ENCODE measurements around the gene PRR7.
A peak's percentile ranks its signal among the peaks of the same experiment; 100 is the strongest.
"Not testable (repeated sequence)": the region's sequence is repeated elsewhere in the genome, so short reads cannot be mapped to it uniquely, and the experiment has no call there.

Gene PRR7, protein sequence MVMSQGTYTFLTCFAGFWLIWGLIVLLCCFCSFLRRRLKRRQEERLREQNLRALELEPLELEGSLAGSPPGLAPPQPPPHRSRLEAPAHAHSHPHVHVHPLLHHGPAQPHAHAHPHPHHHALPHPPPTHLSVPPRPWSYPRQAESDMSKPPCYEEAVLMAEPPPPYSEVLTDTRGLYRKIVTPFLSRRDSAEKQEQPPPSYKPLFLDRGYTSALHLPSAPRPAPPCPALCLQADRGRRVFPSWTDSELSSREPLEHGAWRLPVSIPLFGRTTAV

DNA sequence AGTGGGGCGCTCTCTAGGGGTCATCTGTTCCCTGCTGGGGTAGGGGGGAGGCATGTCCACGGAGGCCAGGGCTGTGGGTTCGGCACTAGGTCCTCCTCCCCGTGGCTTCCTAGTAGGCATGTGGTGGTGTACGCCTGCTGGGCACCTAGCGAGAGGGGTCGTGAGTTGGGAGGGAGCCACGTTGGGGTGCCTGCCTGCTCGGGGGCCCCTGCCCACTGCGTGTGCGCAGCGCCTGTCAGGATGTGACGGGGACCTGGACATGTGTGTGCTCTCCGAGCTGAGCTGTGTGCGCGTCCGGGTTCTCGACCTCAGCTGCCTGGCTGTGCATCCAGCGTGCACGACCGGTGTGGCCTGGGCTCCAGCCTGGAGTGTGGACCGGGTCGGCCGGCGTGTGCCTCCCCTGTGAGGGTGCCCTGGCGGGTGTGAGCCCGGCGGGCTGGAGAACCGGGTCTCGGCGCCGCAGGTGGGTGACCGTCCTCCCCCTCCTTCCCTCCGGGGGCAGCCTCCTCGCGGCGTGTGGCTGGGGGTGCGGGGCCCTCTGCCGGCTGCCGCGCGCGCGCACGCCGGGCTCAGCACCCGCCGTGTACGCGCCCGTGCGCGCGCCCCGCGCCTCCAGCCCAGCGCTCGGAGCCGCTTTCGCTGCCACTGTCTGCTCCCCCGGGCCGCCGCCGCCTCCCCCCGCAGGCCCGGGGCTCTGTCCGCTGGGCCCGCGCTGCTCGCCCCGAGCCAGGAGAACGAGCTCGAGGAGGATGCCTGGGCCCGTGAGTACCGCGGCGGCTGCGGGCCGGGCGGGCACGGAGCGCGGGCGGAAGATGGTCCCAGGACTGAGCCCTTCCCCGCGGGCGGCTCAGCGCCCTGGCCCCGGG is at the start of gene PRR7:
TSS of gene PRR7 (plus strand) at position 615 of the 866 bp plus-strand sequence. CDS start 8,254 bp downstream, outside the sequence.
- DNase-seq = peak in 3 of 4 experiments; percentile 35 to 72 (median 56)

DNA sequence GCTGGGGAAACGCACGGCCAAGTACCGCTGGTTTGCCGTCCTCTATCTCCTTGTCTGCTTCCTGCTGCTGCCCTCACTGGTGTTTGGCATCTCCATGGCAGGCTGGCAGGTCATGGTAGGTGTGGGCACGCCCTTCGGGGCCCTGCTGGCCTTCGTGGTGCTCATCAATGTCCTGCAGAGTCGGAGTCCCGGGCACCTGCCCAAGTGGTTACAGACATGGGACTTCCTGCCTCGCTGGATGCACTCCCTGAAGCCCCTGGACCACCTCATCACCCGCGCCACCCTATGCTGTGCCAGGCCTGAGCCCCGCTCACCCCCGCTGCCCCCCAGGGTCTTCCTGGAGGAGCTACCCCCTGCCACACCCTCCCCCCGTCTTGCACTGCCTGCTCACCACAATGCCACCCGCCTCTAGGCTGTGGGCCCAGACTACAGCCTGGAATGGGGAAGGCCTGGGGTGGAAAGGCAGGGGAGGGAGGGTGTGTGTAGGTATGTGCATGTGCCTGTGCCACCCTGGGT is 48.7 kb upstream of the PRR7 start:
- DNase-seq = no peak

DNA sequence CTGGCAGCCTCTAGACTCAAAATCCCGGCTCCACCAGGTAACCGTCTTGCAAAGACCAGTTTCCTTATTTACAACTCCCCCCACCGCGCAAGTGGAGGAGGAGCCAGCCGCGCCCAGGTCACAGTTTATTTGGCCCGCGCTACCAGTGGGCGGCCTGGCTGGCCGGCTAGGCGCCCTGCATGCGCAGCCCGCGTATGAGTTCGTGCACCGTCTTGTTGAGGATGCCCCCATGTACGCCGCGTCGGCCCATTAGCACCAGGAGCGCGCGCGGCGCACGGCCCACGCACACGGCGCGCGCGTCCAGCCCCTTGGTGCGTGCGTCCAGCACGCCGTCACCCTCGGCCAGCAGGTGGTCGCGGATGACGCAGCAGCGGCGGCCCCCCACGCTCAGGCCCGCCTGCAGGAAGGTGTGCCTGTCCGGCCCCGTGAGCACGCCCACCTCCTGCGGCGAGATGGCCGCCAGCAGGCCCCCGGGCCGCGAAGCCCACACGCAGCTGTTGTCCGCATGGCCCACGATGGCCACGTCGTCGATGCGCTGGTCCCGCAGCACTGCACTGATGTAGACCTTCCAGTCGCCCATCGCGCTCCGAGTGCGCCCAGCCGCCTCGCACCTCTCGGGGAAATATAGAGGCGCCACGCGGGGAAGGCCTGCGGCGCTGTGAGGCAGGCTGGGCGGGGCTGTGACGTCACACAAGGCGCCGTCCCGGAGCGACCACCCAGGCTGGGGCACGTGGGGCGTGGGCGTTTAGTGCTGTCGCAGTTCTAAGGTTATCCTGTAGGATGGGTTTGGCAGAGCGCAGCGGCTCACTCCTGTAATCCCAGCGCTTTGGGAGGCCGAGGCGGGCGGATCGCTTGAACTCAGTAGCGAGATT is 46.4 kb upstream of the PRR7 start, which contains the start of gene PFN3:
TSS of gene PFN3 (minus strand) at position 665 of the 872 bp plus-strand sequence. CDS start at position 580, 85 bp downstream.
- DNase-seq = no peak

DNA sequence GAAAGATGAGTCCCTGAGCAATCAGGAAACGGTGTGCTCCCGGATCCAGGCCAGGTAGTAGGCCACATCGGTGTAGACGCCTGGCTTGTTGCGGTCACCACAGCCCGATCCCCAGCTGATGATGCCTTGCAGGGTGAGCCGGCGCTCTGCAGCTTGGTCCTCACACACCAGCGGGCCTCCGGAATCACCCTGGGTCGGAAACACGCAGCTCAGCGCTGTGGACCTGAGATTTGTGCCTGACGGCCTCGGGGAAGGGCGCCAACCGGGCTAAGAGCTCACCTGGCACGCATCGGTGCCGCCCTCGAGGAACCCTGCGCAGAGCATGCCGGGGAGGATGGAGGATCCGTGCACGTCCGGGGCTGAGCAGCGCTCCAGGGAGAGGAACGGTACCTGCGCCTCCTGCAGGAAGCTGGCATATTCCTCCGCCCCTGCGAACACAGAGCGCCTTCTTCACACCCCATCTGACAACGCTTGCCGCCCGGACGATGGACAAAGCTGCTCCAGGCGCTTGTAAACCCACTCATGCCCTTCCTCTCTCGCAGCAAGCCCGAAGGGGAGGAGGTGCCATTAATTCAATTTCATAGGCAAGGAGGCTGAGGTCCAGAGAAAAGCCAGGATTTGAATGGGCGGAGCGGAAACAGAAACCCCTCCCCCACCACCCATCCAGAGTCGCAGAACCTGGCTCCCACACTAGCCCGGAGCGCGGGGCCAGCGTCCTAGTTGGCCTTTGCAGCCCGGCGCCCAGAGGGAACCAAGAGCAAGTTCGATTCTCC is 44.2 kb upstream of the PRR7 start:
- peak in 3 of 4 experiments; percentile 27 to 59 (median 56) for DNase-seq

DNA sequence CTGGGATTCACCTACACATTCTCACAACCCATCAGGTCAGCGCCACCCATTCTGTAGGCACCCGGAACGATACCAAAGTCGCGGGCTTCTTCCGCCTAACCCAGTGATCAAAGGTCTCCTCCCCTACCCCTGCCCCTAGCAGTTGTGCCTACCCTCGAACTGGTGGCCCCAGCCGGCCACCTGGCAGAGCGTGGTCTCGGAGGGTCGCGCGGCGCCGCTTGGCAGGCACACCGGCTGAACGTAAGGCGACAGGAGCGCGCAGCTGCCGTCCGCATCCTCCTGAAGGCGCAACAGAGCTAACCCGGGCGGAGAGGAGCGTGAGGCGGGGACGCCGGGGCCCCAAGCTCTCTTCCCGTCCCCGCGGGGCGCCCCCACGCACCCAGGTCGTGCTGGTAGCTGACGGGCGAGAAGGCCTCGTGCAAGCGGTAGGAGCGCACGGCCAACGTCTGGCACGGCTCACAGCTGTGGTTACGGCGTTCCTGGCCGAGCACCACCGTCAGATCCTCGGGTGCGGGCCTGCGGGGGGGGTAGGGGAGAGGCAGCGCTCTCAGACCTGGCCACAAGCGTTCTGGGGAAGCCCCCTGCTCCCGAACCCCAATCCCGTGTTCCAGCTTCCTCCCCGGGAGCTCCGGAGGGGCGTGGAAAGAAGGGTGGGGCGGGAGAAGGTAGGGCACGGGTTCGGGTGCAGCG is 43.4 kb upstream of the PRR7 start:
- DNase-seq = peak in 1 of 4 experiments; percentile 42

DNA sequence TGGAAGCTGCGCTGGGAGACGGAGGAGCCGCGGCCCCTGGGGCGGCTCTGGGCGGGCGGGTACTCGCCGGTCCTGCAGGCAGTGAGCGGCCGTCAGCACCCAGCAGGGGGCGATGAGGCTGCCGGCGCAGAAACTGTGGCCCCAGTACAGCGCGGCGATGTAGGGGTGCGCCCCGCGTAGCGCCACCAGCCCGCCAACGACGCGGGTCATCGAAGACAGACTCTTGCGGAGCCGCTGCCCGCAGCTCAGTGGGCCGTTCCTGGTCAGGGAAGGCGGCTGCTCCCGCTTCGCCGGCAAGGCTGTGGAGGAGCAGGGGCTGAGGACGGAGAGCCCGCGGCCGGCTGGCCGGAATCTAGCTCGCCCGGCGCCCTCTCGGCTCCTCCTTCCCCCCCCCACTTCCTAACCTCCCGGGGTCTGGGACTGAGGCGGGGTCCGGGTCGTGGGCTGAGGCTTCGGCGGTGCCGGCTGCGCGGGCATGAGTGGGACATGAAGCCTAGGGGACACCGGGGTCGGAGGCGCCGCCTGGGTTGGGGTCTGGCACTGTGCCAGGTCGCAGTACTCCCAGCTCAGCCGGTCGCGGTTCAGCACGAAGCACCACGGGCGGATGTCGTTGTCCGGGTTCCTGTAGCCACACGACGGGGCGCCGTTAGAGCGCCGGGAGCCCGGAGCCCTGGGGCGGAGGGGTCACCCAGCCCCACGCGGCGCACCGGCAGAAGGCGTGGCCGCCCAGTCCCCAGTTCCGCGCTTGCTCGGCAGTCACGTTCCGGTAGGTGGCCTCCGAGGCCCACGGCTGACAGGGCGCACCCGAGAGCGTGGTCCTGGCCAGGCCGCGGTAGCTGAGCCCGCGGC is 42.6 kb upstream of the PRR7 start:
- peak; percentile 44 to 80 (median 56) for DNase-seq

DNA sequence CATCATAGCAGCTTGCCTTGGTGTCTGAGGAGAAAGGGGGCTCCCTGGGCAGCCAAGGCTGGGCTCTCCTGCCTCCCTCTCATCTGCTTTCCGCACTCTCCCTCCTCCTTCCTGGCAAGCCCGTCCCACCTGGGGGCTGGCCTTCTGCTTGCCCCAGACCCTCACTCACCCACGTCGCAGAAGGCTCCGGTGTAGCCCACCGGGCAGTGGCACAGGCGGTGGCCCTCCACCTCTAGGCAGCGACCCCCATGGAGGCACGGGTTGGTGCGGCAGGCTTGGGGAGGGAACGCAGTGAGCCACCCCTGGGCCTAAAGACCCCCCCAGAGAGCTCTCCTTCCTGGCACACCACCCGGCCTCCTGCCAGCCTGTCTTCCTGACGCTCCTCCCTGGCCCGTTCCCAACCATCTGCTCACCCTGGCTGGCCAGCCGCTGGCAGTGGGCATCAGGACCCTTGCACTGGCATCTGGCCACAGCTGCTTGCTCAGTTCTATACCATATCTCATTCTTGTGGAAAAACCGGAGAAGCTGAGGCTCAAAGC is 41.9 kb upstream of the PRR7 start:
- DNase-seq = no peak

DNA sequence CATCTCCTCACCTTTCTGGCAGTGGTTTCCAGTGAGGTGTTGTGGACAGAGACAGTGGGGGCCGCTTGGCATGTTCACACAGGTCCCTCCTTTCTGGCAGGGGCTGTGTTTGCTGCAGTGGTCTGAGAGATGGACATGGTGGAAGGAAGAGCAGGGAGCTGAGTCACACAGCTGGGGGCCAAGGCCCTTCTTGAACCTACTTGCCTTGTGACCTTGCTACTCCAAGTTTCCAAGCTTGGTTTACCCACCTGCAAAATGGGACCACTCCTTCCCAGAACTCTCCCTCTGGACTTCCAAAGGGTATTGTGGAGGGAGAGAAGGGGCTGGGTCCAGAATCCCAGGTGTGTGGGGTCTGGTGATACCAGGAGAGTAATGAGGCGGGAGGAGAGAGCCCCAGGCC is 41.3 kb upstream of the PRR7 start:
- DNase-seq = no peak

DNA sequence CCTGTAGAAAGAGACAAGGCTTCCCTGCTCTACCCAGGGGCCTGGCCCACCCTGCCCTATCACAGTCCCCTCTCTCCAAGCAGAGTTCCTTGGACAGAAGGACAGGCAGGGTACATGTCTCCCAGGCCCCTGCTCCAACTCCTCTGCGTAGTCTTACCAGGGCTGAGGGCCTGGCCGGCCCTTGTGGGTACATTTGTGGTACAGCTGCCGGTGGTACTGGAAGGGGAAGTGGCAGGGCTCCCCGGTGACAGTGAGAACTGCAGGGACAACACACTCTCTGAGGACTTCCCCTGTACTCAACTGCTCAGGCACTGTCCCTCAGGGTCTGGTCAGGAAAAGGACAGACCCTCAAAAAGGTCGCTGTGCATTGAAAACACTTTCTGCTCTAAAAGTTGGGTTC is 40.8 kb upstream of the PRR7 start:
- DNase-seq = no peak

DNA sequence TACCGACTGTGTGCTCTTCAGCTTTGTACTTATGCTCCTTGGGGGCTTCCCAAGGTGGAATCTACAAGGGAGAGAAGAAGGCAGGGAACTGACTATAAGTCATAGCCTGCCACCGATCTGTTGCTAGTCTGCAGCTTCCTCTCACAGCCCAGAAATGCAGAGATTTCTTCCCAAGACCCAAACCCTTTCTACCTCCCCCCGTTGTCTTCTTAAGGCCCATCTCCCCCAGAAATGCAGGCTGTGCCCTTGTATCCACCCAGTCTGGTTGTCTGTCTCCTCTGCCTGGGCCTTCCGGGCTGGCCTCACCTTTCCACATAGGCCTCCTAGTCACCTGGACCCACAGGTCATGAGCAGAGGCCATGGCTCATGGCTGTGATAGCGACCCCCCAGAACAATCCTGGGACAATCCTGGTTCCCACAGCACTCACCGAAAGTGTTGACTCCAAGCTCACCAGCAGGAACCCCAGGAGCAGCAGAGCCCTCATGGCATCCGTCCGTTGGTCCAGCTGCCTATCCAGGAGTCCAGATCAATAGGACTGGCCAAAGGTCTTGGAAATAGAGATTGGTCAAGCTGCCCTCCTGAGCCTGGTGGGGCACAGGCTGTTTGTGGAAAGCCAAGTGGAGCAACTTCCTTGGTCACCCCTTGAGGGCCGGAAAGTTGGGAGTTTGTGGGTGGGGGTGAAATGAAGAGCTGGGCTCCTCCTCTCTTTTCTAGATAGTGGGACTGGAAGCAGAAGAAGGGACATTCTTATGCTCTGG is 37.4 kb upstream of the PRR7 start, which contains the start of gene F12:
TSS of gene F12 (minus strand) at position 522 of the 759 bp plus-strand sequence. CDS start at position 485, 37 bp downstream.
- no peak for DNase-seq

DNA sequence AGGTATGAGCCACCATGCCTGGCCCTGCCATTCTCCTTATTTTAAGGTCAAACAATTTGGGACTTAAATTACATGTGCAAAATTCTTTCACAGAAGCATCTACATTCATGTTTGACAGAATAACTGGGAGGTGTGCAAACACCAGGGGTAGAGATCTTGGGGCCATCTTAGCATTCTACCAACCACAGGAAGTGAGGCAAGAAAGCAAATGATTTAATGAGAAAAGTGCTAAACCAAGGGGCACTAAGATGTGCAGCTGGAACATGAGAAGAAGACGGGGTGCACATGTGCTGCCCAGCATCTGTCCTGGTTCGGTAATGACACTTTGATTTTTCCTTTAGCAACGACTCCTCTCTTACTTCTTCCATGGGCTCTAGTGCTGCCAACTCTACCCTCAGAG is 36.0 kb upstream of the PRR7 start:
- DNase-seq = no peak

DNA sequence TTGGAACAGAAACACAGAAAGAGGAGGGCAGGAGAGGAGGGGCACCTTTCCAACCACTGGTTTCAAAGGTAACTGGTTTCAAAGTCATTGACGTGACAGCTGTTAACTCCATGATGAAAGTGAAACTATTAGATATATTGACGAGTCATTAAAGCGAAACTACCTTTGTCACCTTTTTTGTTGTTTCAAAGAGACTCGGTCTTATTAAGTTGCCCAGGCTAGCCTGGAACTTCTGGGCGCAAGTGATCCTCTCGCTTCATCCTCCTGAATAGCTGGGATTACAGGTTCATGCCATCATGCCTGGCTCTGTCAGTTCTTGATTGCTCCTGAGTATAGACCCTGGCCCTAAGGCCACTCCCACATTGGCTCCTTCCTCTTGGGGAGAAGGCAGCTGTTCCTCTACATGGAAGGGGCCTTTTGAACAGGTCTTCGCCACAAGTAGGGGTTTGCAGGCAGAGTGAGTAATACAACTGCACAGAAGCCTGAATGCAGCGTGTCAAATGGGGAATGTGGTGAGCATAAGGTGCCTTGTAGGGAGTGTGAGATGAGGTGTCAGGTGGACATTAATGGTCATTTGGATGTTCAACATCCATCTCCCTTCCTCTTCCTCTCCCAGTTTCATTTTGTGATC is 33.9 kb upstream of the PRR7 start:
- DNase-seq = no peak

DNA sequence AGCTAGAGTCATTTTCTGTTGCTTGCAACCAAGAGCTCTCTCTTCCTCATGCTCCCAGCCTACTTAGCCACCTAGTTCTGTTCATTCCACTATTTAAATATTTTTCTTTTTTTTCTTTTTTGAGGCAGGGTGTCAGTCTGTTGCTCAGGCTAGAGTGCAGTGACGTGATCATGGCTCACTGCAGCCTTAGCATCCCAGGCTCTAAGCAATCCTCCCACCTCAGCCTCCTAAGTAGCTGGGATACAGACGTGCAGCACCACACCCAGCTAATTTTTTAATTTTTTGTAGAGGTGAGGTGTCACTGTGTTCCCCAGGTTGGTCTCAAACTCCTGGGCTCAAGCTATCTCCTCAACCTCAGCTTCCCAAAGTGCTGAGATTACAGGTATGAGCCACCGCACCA is 32.1 kb upstream of the PRR7 start:
- no peak for DNase-seq

DNA sequence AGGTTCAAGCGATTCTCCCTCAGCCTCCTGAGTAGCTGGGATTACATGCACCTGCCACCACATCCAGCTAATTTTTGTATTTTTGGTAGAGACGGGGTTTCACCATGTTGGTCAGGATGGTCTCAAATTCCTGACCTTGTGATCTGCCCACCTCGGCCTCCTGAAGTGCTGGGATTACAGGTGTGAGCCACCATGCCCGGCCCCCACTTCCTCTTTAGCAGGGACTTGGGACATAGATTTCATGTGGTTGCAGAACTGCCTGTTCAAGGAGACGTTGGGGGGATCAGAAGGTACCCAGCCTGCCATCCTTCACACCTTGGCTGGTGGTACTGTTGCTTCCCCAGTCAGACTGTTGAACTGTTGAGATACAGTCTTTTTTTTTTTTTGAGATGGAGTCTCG is 29.5 kb upstream of the PRR7 start:
- not testable (repeated sequence) for DNase-seq

DNA sequence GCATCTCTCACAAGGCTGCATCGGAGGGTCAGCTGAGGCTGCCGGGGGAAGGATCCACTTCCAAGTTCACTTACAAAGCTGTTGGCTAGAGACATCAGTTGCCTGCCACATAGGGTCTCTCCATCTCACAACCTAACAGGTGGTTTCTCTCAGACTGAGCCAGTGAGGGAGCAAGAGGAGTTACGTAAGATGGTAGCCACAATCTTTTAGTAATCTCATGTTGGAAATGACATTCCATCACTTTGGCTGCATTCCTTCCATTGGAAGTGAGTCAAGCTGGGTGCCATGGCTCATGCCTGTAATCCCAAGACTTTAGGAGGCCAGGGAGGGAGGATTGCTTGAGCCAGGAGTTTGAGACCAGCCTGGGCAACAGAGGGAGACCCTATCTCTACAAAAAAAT is 27.6 kb upstream of the PRR7 start:
- no peak for DNase-seq

DNA sequence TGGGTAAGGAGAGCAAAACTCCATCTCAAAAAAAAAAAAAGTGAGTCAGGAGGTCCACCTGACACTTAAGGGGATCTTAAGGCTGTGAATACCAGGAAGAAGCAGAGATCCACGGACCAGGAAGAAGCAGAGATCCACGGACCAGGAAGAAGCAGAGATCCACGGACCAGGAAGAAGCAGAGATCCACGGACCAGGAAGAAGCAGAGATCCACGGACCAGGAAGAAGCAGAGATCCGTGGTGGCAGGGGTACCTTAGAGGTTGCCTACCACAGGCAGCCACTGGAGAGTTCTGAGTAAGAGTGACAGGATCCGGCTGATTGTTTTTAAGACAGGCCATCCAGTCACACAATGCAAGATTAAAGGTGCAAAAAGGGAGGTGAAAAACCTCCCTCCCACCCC is 26.1 kb upstream of the PRR7 start:
- not testable (repeated sequence) for DNase-seq

DNA sequence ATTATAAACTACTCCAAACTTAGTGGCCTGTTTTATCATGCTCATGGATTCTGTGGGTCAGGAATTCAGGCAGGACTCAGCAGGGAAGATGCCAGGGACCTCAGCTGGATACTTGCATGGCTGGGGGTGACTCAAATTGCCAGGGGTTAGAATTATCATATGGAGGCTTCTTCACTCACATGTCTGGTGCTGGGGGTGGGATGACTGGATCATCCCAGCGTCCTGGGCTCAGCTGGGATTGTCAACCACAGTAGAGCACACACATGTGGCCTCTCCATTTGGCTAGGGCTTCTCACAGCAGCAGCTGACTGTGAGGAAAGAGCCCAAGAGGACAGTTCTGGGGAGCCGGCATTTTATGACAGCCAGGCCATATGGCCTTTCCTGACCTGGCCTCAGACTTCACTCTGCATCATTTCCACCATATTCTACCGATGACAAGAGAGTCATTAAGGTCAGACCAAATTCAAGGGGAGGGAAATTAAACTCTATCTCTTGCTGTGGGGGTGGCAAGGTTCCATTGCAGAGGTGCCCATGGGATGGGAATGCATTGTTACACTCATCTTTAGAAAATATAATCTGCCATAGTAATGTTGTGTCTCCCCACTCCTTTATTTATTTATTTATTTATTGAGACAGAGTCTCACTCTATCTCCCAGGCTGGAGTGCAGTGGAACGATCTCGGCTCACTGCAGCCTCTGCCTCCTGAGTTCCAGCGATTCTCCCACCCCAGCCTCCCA is 25.4 kb upstream of the PRR7 start:
- no peak for DNase-seq

DNA sequence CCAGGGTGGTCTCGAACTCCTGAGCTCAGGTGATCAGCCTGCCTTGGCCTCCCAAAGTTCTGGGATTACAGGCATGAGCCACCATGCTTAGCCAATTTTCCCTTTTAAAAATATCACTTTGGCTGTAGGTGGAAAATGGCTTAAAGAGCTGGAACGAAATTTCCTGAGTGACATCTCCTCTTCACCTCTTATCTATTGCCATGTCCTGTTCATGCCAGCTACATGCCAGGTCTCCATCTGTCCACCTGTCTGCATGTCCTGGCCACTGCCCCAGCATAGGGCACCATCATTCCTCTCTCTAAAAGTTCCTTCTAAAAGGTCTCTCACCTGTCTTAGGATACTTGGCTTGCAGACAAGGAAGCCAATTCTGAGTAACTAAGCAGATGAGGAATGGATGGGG is 22.9 kb upstream of the PRR7 start:
- no peak for DNase-seq

All from activated naive CD4-positive, alpha-beta T cell (primary cell).